AG10803 (cell line): Measurements from ENCODE around the gene TRMT44.

Source experiments
- DNase-seq: peaks from one replicate; pipeline ENCODE4 v3.0.0; 2010; ENCODE audit warnings: low read depth
- H3K4me3 ChIP-seq: 2 replicates; pipeline ENCODE4 v1.5.1; 2011; ENCODE audit warnings: mild to moderate bottlenecking, low read length, control low read depth
- TF ChIP-seq, protein P1 (sequence below): conservative IDR thresholded peaks from 2 replicates; pipeline ENCODE4 v1.5.1; 2011; ENCODE audit warnings: mild to moderate bottlenecking, low read length, control low read depth, inconsistent platforms

TRMT44 gene

GRCh38 chr4:8459867-8460445 lies 19.4 kb downstream of the TRMT44 start:
- H3K4me3 ChIP-seq = no peak overlapping the region
- DNase-seq = no peak
- TF ChIP-seq, protein P1, sequence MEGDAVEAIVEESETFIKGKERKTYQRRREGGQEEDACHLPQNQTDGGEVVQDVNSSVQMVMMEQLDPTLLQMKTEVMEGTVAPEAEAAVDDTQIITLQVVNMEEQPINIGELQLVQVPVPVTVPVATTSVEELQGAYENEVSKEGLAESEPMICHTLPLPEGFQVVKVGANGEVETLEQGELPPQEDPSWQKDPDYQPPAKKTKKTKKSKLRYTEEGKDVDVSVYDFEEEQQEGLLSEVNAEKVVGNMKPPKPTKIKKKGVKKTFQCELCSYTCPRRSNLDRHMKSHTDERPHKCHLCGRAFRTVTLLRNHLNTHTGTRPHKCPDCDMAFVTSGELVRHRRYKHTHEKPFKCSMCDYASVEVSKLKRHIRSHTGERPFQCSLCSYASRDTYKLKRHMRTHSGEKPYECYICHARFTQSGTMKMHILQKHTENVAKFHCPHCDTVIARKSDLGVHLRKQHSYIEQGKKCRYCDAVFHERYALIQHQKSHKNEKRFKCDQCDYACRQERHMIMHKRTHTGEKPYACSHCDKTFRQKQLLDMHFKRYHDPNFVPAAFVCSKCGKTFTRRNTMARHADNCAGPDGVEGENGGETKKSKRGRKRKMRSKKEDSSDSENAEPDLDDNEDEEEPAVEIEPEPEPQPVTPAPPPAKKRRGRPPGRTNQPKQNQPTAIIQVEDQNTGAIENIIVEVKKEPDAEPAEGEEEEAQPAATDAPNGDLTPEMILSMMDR = no peak

DNA sequence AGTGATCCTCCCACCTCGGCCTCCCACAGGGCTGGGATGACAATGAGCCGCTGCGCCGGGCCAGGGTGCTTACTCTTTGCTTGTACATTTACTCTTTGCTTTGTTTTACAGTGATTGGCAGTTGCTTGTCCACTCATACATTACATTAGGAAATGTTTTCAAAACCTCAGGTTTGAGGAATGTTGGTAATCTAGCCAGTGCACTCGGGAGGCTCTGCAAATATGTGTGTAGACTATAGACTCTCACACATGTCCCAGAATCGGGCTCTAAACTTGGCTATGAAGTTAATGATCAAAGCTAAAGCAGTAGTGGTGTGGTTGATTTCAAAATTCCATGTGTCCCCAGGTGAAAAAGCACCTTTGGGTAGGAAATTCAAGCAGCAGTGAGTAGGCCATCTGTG lies 20.5 kb downstream of the TRMT44 start:
- no peak overlapping the region for H3K4me3 ChIP-seq
- TF ChIP-seq, protein P1 = no peak
- no peak for DNase-seq

DNA sequence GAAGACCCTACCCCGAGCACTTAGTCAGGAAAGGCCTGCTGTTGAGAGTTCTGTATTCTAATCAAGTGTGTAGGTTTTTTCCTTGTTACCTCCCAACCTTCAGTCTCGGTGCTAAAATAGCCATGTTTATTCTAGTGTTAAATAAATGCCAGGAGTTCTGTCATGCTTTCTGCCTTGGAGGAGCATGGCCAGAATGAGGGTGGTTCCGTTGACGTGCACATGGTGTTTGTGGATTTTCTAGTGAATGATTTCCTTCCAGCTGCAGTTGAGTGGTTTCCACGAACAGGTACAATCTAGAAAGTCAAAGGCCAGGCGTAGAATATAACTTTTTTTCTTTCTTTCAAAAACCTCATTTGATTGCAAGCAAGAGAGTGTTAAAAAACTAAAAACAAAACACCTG lies 21.0 kb downstream of the TRMT44 start:
- H3K4me3 ChIP-seq = no peak overlapping the region
- no peak for DNase-seq
- TF ChIP-seq, protein P1 = no peak

DNA sequence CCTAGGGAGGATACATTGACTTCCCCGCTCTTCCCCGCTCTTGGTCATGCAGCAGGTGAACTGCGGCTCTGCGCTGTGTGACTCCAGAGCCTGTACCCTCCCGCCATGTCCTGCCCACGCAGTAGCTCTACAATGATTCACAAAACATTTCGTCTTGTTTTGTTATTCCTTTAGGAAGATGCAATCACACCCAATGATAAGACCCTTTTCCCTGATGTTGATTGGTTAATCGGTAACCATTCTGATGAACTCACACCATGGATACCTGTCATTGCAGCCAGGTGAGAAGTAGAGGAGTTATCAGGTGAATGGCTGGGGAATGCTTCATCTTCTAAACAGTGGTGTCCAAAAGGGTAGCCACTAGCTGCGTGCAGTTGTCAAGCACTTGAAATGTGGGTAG lies 23.2 kb downstream of the TRMT44 start:
- DNase-seq = no peak
- H3K4me3 ChIP-seq = no peak overlapping the region
- TF ChIP-seq, protein P1 = no peak

DNA sequence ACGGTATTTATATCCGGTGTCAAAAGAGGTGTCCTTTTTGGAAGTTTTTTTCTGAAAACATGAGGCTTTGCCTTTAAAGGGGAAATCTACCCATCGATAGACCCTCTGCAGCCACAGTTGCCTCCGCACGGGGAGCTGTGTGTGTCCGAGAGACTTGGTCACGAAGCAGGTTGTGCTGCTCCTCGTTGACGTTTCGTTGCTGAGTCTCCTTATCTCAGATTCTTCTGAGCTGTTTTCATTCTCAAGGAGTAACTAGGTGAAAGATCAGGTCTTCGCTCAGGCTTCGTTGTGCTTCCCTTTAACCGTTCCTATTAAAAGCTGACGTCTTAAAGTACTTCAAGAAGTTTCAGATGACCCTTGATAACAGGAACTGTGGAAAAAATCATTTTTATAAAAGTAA lies 23.8 kb downstream of the TRMT44 start:
- H3K4me3 ChIP-seq = no peak overlapping the region
- no peak for DNase-seq
- TF ChIP-seq, protein P1 = no peak

- TF ChIP-seq, protein P1 = no peak
- DNase-seq = no peak
- no peak overlapping the region for H3K4me3 ChIP-seq
Observed at GRCh38 chr4:8465615-8466611, 25.3 kb downstream of the TRMT44 start.

DNA sequence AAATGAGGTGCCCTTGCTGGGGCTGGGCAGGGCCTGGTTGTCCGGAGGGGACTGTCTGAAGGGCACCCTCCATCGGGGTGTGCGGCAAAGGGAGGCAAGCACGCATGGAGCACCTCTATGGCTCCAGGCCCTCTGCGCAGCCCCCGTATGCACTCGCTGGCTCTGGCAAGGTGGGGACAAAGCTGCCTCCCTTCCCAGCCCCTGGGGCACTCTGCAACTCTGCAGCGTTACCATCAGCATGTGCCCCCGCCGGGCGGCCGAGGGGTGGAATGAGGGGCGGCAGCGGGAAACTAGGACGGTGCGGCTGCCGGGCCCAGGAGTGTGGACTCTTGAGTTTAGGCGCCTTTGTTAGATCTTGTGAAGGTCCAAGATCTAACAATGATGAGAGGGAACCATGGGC lies 26.4 kb downstream of the TRMT44 start:
- no peak for DNase-seq
- TF ChIP-seq, protein P1 = no peak
- no peak overlapping the region for H3K4me3 ChIP-seq
